Measurements from ENCODE around the gene GPC5. TPM values are rescaled to one million over a fixed set of nuclear protein-coding genes. Genes with fewer than 3 reads are reported as not detected.

Gene GPC5
- total and polyA plus RNA-seq, 7 donors, result 0.23 TPM; not detected in 6

GRCh38 chr13:92670096-92670495 is 1271.7 kb downstream of the GPC5 start:
- intact Hi-C loops (cut with DNase I), result no loop called here
- Histone ChIP-seq H3K27ac (no peak overlapping the region), H3K27me3 (ENCODE audit: insufficient read depth in 3 of 3, low read length in 2 of 3) (peaks cover 0 to 2% (median 0%) of the 10 kb centered on the region in 3 donors), H3K4me3 (no peak overlapping the region), H3K4me1 (no peaks in the 10 kb centered on the region), H3K9me3 (no peaks in the 10 kb centered on the region), H3K36me3 (ENCODE audit: insufficient read depth in 1 of 2, low read depth in 1 of 2) (no peaks in the 10 kb centered on the region)
- TF ChIP-seq CTCF (IDR thresholded peaks at IDR 0.05), result no peak
- no peak for DNase-seq
- no peak for ATAC-seq
- 76 to 91% (median 85%) methylated on average over 2 of the region's 2 CpGs for WGBS, 3 donors

- DNase-seq (no peak), ATAC-seq (no peak)
- Histone ChIP-seq H3K9me3 (no peaks in the 10 kb centered on the region), H3K27ac (no peak overlapping the region), H3K36me3 (ENCODE audit: insufficient read depth in 1 of 2, low read depth in 1 of 2) (no peaks in the 10 kb centered on the region), H3K4me3 (no peak overlapping the region), H3K27me3 (ENCODE audit: insufficient read depth in 3 of 3, low read length in 2 of 3) (peaks cover 0 to 2% (median 0%) of the 10 kb centered on the region in 3 donors), H3K4me1 (no peaks in the 10 kb centered on the region)
- intact Hi-C loops (cut with DNase I), result no loop called here
- 65 to 68% (median 66%) methylated on average over 2 of the region's 2 CpGs for WGBS, 3 donors
- no peak for TF ChIP-seq CTCF (IDR thresholded peaks at IDR 0.05)
These were observed 1273.4 kb downstream of the GPC5 start for GRCh38 chr13:92671821-92672220.

GRCh38 chr13:92676246-92676645 is 1277.8 kb downstream of the GPC5 start:
- DNase-seq (no peak), ATAC-seq (no peak)
- H3K9me3 ChIP-seq, result no peaks in the 10 kb centered on the region
- TF ChIP-seq CTCF (IDR thresholded peaks at IDR 0.05), result no peak
- WGBS, 3 donors, result 83 to 91% (median 90%) methylated on average over 3 of the region's 3 CpGs
- intact Hi-C loops (cut with DNase I), result no loop called here
- H3K27me3 ChIP-seq (ENCODE audit: insufficient read depth in 3 of 3, low read length in 2 of 3), result peaks cover 0 to 2% (median 0%) of the 10 kb centered on the region in 3 donors
- H3K36me3 ChIP-seq (ENCODE audit: insufficient read depth in 1 of 2, low read depth in 1 of 2), result no peaks in the 10 kb centered on the region
- no peaks in the 10 kb centered on the region for H3K4me1 ChIP-seq
- no peak overlapping the region for H3K27ac ChIP-seq
- no peak overlapping the region for H3K4me3 ChIP-seq

- Histone ChIP-seq H3K27me3 (ENCODE audit: insufficient read depth in 3 of 3, low read length in 2 of 3) (no peaks in the 10 kb centered on the region), H3K4me3 (no peak overlapping the region), H3K9me3 (no peaks in the 10 kb centered on the region), H3K36me3 (ENCODE audit: insufficient read depth in 1 of 2, low read depth in 1 of 2) (no peaks in the 10 kb centered on the region), H3K4me1 (no peaks in the 10 kb centered on the region), H3K27ac (no peak overlapping the region)
- TF ChIP-seq CTCF (IDR thresholded peaks at IDR 0.05), result no peak
- intact Hi-C loops (cut with DNase I), result no loop called here
- ATAC-seq (no peak), DNase-seq (no peak)
- WGBS, 3 donors, result 39 to 52% (median 39%) methylated on average over 4 of the region's 4 CpGs
These were observed 1279.2 kb downstream of the GPC5 start for GRCh38 chr13:92677571-92677970.

- Histone ChIP-seq H3K27me3 (ENCODE audit: insufficient read depth in 3 of 3, low read length in 2 of 3) (no peaks in the 10 kb centered on the region), H3K9me3 (no peaks in the 10 kb centered on the region), H3K36me3 (ENCODE audit: insufficient read depth in 1 of 2, low read depth in 1 of 2) (no peaks in the 10 kb centered on the region), H3K27ac (no peak overlapping the region), H3K4me1 (no peaks in the 10 kb centered on the region), H3K4me3 (no peak overlapping the region)
- no peak for TF ChIP-seq CTCF (IDR thresholded peaks at IDR 0.05)
- no peak for ATAC-seq
- DNase-seq, result no peak
- intact Hi-C loops (cut with DNase I), result no loop called here
- WGBS, 3 donors, result 76 to 86% (median 85%) methylated on average over 7 of the region's 7 CpGs
These were observed 1281.2 kb downstream of the GPC5 start for GRCh38 chr13:92679602-92680001.
